Stimulated activated CD4-positive, alpha-beta T cell treated with anti-CD3 and anti-CD28 coated beads, Interleukin-1b, Interleukin-23, amount 100 ng/mL, for 1 hour (primary cell): ENCODE data around the gene LRMDA.
"Not testable (repeated sequence)": the region's sequence is repeated elsewhere in the genome, so short reads cannot be mapped to it uniquely, and the experiment has no call there.

Source experiments
- DNase-seq, 2 donors: peaks; one replicate each; pipeline ENCODE4 v3.0.0-alpha.2; 2020; ENCODE audit warnings: low read depth in 2 of 2

The LRMDA gene

GRCh38 chr10:76550806-76551205, 1119.4 kb downstream of the LRMDA start:
- no peak for DNase-seq

DNA sequence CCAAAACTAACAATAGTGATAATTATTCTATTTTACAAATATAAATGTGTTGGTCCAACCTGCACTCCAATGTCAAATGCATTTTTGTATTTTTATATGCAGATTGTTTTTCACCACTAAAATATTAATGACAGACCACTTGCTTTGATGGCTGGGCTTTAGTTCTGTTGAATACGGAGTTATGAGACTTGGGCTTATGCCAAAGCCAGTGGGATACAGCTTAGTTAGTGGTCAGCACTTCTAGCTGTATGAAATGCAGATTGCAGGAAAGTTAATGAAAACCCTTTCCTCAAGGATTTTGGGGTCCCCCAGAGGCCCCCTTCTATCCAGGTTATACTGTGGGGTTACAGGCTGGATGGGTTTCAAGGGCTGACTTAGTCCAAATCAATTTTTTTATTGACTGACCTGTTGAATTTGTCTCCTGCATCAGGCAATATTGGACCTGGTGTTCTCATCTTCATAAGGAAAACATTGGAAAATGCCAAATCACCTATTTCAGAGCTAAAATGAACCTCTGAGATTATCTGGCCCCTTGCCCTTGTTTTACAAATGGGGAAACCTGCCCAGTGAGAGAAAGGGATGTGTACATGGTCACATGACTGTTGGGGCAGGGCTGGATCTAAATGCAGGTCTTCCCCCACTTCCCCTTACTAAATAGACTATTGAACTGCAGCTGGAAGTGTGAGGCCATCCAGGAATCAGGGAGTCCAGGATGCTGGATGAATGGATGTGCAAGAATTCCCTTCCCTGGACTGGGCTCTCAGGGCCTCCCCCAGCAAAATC, 1120.9 kb downstream of the LRMDA start:
- no peak for DNase-seq

DNA sequence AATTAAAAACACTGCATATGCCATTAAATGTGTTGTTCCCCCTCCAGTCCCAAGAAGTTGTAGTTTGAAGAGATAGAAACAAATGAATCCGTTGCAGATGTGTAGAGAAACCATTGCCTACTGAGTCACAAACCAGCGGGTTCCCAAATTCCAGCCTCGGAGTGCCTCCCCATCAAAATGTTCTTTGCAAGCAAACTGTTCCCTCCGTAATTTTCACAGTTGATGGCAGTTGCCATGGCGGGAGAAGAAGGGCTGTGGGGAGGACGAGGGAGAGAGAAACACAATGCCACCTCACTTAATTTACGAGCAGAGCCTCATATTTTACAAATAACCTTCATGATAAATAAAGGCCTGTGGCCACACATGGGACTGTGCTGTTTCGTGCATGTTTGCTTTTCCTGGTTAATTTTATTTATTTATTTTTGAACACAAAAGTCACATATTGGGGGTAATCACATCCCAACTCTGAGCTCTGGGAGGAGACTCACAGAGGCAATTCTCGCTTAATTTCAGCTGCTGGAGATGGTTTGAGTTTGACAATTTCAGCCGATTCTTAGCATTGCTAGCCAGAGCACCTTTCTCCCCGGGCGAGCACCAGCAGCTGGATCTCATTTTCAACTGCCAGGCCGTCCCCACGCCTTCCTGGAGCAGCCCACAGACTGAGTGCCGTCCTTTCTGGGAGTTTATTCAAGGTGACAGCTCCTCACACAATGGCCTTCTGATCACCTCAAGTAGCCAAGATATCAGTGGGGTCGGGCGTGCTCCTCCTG, 1122.0 kb downstream of the LRMDA start:
- DNase-seq: no peak

DNA sequence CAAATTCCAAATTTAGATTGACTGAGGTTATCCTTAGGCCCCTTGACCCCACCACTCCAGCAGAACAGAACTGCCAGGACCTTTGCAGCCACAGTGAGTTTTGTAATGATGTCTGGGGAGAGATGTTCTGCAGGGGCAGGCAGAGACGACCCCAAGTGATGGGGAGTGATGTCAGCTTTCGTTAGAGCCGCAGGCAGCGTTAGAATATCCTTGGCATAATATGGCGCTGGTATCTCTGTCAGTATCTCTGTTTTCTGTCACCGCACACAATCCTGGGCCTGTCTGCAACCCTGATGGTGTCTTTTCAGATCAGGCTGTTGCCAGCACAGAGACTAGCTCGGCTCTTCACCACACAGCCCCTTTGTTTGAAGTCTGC, 1122.6 kb downstream of the LRMDA start:
- DNase-seq: no peak

GRCh38 chr10:76554478-76554877, 1123.1 kb downstream of the LRMDA start:
- DNase-seq: no peak

- DNase-seq: no peak
Observed at GRCh38 chr10:76555067-76555670, 1123.7 kb downstream of the LRMDA start.

- DNase-seq: no peak
Observed at GRCh38 chr10:76557366-76557765, 1125.9 kb downstream of the LRMDA start.

DNA sequence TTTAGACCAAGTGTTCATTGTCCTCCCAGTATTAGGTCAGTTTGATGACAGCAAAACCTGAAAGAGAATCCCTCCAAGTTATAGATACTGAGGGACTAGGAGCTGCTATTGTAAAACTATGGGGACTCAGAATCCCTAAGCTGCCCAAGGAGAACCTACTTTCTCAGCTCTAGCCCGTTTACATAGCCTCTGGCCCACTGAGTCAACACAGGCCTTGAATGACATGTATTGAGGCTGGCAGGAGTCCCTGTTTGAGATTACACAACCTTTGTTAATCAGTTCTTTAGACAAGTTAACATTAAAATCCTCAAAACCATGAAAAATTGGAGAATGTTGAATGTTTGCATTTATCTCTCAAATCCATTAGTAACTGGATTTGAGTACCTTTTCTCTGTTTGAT, 1127.2 kb downstream of the LRMDA start:
- no peak for DNase-seq

GRCh38 chr10:76558996-76559891, 1127.8 kb downstream of the LRMDA start:
- no peak for DNase-seq

DNA sequence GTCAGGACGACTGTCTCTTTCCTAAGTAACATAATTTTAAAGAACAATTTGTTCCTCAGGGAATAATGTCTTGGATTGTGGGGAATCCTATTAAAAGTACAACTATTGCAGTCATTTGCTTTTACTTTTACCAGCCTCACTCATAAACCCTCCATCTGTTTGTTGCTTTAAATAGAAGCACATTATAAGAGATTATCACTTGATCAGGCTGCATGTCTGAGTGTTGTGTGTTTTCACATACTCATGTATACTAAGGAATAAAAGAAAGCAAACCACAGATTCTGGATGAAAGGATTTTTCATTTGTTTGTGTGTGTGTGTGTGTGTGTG, 1128.4 kb downstream of the LRMDA start:
- DNase-seq: no peak

DNA sequence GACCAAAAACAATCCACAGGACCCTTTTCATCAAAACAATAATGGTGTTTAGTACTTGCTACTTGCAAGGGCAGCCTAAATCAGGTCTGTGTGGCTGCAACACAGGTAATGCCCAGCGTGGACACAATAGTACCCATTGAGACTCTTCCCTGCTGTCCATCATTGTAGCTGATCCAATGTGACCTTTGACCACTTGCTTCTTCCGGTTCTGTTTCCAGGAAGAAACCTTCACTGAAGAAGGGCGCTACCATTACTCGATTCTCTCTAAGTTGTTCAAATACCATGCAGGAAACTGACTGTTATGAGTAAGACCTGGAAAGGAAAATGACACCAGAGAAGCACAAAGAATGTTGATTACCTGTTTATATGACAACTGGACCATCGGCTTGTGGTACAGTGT, 1128.9 kb downstream of the LRMDA start:
- no peak for DNase-seq

DNA sequence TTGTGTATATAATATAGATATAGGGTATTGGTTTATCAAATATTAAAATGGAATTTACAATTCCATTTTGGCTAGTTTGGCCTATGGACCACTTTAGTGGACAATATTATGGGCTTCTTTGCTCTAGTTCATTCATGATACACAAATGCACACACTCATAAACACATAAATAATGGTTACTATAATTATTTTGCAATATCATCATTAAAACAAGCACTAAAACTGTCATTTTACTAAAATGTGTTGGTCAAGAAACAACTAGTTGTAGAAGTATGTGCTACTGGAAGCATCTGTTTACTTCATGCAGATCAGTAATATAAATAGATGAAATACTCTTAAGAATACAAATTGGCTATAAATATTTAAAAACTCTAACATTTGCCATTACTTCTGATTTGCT, 1131.9 kb downstream of the LRMDA start:
- DNase-seq: no peak

DNA sequence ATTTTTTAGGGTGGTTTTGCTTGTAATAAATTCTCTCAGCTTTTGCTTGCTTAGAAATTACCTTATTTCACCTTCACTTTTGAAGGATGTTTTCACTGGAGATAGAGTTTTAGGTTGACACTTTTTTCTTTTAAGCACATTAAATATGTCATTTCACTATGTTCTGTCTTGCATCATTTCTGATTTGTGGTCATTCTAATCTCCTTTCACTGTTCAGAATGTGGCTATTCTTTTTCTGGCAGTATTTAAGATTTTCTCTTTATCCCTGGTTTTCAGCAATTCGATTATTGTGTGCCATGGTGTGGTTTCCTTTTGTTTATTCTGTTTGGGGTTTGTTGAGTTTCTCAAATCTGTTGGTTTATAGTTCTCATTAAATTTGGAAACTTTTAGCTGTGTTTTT, 1140.6 kb downstream of the LRMDA start:
- DNase-seq: no peak

DNA sequence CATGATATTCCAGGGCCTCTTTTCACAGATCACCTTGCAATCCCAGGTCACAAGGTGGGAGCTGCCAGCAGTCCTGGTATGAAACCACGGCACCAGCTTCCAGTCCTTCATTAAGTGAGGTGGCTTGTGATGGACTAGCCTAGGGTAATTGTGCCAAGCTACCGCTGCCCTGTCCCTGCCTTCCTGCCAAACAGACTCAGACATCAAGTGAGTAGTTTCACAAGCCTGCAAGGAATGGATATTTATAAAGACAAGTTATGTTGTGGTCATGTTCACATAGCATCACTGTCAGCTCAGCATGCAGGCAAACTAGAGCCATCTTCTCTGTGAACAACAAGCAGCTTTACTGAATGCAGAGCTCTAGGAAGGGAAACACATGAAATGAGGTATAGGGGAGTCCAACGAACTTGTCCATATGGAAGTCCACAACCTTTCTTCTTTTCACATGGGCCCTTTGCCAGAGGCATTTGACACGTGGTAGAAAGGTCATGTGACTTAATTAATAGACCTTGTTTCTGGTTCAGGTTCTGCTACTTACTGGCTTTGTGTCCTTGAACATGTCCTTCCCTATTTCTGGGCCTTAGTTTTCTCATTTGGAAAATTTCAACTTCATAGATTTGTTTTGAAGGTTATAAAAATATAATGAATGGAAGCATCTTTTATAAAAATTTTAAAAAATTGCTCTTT, 1145.0 kb downstream of the LRMDA start:
- no peak for DNase-seq

DNA sequence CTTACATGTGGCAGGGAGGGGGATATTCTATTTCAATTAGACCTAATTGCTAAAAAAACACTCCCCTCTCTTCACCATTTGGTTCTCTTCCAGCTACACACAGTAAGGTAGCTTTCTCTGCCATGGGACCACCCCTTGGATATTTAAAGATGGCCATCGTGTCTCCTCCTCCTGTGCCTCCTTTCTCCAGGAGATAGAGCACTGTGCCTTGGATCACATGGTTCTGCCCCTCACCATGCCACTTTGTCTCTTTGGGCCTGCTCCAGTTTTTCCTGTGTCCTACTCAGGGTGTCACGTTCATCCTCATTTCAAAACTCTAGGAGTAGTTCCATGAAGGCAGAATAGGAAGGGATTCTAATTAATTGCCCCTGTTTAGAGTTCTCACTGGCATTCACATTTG, 1146.0 kb downstream of the LRMDA start:
- no peak for DNase-seq

DNA sequence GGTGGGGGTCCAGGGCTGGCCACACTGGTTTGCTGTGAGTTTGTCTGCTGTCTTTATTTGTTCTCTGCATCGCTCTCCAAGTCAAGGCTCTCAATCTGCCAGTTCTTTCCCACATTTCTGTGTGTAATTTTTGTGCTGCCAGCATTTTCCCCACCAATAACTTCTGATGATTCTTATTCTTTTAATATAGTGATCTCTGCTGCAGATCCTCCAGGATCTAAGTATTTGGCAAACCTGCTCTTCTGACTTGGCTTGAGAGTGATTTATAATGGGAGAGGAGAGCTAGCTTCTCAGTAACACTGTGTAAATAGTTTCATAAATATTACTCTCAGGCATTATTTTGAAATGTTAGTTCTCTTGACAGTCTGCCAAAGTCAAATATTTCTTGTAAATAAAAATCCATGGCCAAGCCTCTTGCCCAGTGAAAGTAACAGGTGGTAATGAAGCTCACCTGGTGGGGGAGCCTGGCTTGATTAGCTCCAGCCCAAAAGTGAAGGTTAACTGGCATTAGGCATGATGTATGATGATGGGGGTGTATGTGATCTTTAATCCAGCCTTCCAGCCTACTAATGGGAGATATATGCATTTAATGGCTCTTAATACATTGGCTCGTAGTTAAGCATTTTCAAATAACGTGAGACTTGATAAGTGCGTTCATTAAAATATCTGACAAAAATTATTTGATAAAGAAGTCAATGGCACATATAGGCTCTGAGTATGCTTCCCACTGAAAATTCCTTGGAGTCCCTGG, 1150.3 kb downstream of the LRMDA start:
- DNase-seq: no peak

DNA sequence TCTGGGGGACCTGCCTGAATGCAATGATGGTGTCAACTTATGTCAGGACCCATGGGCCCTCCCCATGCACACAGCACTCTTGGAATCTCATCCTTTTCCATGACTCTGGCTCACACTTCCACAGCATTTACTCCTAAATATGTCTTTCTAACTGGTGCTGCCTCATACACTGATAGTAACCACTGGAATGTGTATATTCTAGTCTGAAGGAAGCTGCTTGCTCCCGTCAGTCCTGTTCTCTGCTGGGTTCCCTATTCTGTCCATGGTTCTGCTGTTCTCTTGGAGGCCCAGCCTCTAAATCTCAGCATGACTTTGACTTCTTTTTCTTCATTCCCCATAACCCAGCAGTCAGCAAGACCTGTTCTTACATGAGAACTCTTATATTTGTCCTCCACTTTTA, 1151.1 kb downstream of the LRMDA start:
- DNase-seq: no peak

GRCh38 chr10:76583711-76584161, 1152.3 kb downstream of the LRMDA start:
- no peak for DNase-seq

GRCh38 chr10:76584466-76584865, 1153.0 kb downstream of the LRMDA start:
- not testable (repeated sequence) for DNase-seq
